ENCODE measurements around the gene ACIN1. TPM values are rescaled to one million over a fixed set of nuclear protein-coding genes. Genes with fewer than 3 reads are reported as not detected.

The ACIN1 gene
- total and polyA plus RNA-seq, 2 of the 8 experiments (the other 6 are each of a cell fraction or from before 2014, with no cell fraction given), result 132 to 233 TPM

- Histone ChIP-seq H2BK20ac (ENCODE audit: low read length) (no peak overlapping the region), H3K36me3 (ENCODE audit: control insufficient read depth in 2 of 4, insufficient read depth in 4 of 4, low read length in 3 of 4) (no peaks in the 10 kb centered on the region), H3K18ac (ENCODE audit: extremely low read depth, low read length) (no peak overlapping the region), H3K4me2 (ENCODE audit: insufficient read depth in 1 of 2, low read depth in 2 of 2, low read length in 2 of 2) (no peak overlapping the region; a peak in 1 of 4 replicates), H3K27me3 (replicated peaks in 1 of 4; ENCODE audit: control insufficient read depth in 3 of 4, extremely low read depth in 1 of 4, insufficient read depth in 3 of 4, low read length in 3 of 4) (peaks cover 0 to 3% (median 0%) of the 10 kb centered on the region in 4 experiments; a peak in 2 of 7 replicates), H3K4ac (replicated peaks; ENCODE audit: insufficient read length, low read depth, low read length) (no peak overlapping the region), H2AFZ (ENCODE audit: low read length) (0 out of 2 replicates have a peak overlapping the region, but pooled peaks have one; percentile 58), H4K8ac (ENCODE audit: extremely low read depth, insufficient read depth, low read length) (no peak overlapping the region), H3K79me2 (ENCODE audit: control insufficient read depth in 1 of 2, insufficient read depth in 2 of 2, low read length in 2 of 2) (no peaks in the 10 kb centered on the region), H2AK5ac (ENCODE audit: low read depth, low read length) (no peak overlapping the region), H3K79me1 (ENCODE audit: low read depth, low read length) (no peaks in the 10 kb centered on the region), H3K9ac (replicated peaks in 1 of 4; ENCODE audit: extremely low read depth in 1 of 4, low read depth in 3 of 4, low read length in 3 of 4) (0 out of 7 replicates have a peak overlapping the region, but pooled peaks of 1 of the 4 experiments have one; percentile 30), H3K14ac (ENCODE audit: insufficient read length) (no peak overlapping the region), H4K20me1 (replicated peaks in 1 of 2; ENCODE audit: control insufficient read depth in 1 of 2, insufficient read depth in 2 of 2, low read length in 2 of 2) (no peaks in the 10 kb centered on the region), H2BK120ac (replicated peaks; ENCODE audit: low read depth, low read length) (no peak overlapping the region), H2BK15ac (ENCODE audit: low read length) (peak overlapping the region; percentile 23; the same call in 1 of the 2 replicates), H2BK12ac (ENCODE audit: low read depth, low read length) (0 out of 2 replicates have a peak overlapping the region, but pooled peaks have one; percentile 20), H3K27ac (ENCODE audit: low read depth, low read length) (no peak overlapping the region), H3K4me3 (ENCODE audit: extremely low read depth in 1 of 4, insufficient read depth in 2 of 4, low read depth in 3 of 4, low read length in 4 of 4) (no peak overlapping the region), H3K56ac (replicated peaks; ENCODE audit: insufficient read length, low read depth, low read length) (no peak overlapping the region), H3K4me1 (replicated peaks in 1 of 4; ENCODE audit: control insufficient read depth in 3 of 4, insufficient read depth in 4 of 4, low read length in 3 of 4) (peaks cover 0 to 14% (median 4%) of the 10 kb centered on the region in 4 experiments; a peak in 6 of 7 replicates), H3K9me3 (ENCODE audit: insufficient read depth in 2 of 2, low read depth in 1 of 2, low read length in 1 of 2) (no peaks in the 10 kb centered on the region; a peak in 1 of 4 replicates), H4K91ac (replicated peaks; ENCODE audit: insufficient read length, low read length) (no peak overlapping the region), H3K23me2 (ENCODE audit: low read depth, low read length) (no peaks in the 10 kb centered on the region; the same call in 1 of the 2 replicates), H3K23ac (ENCODE audit: insufficient read length) (no peak overlapping the region), H2BK5ac (ENCODE audit: low read depth, low read length) (no peak overlapping the region), H4K5ac (ENCODE audit: insufficient read length, low read depth, low read length) (no peak overlapping the region)
- WGBS, 2 experiments (ENCODE audit: extremely low coverage in 1 of 2, insufficient coverage in 1 of 2, insufficient read length in 1 of 2, insufficient replicate concordance in 2 of 2, low coverage in 1 of 2, low lambda C conversion rate in 2 of 2, missing lambda C conversion rate in 1 of 2), result 75% methylated on average over 5 of the region's 5 CpGs; no CpG with 5 or more reads in 1 of the 2 experiments
- TF ChIP-seq USF2 (IDR thresholded peaks at IDR 0.05; ENCODE audit: low read length), result no peak
- ChIA-PET CTCF (ENCODE audit: partially characterized antibody) (interaction anchor here (1.1 to 3.7 kb wide), 9 partner anchors 10 to 208 kb away, joined by 3 to 22 read pairs (median 7); partner anchors contain the start of genes CDH24, CIROP and PABPN1), POLR2A (ENCODE audit: partially characterized antibody) (interaction anchor here (1.0 to 1.5 kb wide), 2 partner anchors 22 to 56 kb away, joined by 3 to 4 read pairs; no protein-coding TSS in a partner anchor)
- FAIRE-seq (no peak), DNase-seq (ENCODE audit: low read depth in 1 of 2, low spot score in 2 of 2) (no peak)
Measured at GRCh38 chr14:23114120-23114458, 19.2 kb upstream of the ACIN1 start.
